Fibroblast of pulmonary artery (primary cell): ENCODE data around the gene TMPRSS13.

ENCODE experiments used
- DNase-seq: peaks from one replicate; pipeline ENCODE4 v3.0.0-alpha.2; 2010; ENCODE audit warnings: low read depth
- H3K4me3 ChIP-seq: replicated peaks from 2 replicates; pipeline ENCODE4 v1.5.1; 2011; ENCODE audit warnings: low read depth, mild to moderate bottlenecking, control low read depth, low read length, moderate library complexity
- TF ChIP-seq, protein P1 (sequence below): IDR thresholded peaks from 2 replicates; pipeline ENCODE4 v1.5.1; 2011; ENCODE audit warnings: mild to moderate bottlenecking, control low read depth, low read length, inconsistent platforms; ENCODE audit errors: missing control alignments

Gene TMPRSS13

DNA sequence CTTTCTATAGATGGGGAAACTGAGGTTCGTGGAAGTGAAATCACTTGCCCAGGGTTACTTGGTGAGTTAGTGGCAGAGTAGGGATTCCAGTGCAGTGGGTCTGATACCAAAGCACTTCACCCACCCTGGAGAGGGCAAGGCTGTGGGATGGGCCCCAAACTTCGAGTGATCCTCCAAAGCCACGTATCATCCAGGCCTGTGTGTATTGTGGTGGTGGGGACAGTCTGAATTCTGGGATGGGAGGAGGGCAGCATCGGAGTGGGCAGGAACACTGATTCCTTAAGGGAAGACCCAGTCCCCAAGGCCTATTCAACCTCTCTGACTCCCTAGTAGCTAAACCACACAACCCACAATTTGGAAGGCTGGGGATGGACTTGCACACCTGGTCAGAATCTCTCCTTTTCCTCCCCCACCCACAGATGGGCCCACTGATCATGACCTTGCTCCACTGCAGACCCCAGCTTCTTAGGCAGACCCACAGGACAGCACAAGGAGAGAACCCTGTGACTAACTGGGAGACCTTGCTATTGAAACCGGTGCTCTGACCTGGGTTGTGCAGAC is 11.5 kb downstream of the TMPRSS13 start:
- TF ChIP-seq, protein P1, sequence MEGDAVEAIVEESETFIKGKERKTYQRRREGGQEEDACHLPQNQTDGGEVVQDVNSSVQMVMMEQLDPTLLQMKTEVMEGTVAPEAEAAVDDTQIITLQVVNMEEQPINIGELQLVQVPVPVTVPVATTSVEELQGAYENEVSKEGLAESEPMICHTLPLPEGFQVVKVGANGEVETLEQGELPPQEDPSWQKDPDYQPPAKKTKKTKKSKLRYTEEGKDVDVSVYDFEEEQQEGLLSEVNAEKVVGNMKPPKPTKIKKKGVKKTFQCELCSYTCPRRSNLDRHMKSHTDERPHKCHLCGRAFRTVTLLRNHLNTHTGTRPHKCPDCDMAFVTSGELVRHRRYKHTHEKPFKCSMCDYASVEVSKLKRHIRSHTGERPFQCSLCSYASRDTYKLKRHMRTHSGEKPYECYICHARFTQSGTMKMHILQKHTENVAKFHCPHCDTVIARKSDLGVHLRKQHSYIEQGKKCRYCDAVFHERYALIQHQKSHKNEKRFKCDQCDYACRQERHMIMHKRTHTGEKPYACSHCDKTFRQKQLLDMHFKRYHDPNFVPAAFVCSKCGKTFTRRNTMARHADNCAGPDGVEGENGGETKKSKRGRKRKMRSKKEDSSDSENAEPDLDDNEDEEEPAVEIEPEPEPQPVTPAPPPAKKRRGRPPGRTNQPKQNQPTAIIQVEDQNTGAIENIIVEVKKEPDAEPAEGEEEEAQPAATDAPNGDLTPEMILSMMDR: no peak
- DNase-seq: no peak
- H3K4me3 ChIP-seq: no peak overlapping the region

DNA sequence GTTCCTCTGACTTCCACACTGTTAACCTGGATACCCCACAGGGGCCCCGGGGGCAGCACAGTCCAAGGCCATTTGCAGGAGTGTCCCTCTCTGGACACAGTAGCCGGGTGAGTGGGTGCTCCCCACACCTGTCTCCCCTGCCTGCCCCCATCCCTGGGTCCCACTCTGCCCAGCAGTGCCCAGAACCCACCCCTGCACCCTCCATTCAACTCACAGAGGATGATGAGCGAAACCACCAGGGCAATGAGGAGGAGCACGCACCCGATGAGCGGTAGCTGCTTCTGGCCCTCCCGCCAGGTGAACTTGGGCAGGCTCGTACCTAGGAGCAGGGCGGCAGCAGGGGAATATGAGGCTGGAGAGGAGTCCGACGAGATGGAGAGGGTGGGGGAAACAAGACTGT is 12.2 kb downstream of the TMPRSS13 start:
- DNase-seq: no peak
- H3K4me3 ChIP-seq: no peak overlapping the region
- TF ChIP-seq, protein P1: no peak

DNA sequence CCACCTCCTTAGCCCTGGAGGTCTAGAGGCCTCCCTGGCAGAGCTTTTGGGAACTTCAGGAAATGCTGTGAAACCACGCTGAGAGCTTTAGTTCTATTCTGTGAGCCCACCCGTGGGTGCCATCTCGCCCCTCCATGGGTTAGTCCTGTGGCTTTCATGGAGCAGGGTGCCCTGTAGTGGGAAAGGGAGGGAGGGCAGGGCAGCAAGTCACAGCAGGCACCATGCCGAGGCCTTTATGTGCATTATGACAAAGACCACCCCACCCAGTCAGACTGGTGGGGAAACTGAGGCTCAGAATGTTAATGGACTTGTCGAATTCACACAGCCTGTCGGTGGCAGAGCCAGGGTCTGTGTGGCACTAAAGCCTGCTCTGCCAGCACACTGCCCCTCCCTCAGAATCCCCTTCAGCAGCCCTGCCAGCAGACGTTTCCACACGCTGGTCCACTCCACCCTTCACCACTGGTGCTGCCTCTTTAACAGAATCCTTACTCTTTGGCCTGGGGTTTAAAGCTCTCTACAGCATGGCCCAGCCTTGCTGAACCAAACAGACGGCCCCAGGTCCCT is 13.4 kb downstream of the TMPRSS13 start:
- H3K4me3 ChIP-seq: no peak overlapping the region
- TF ChIP-seq, protein P1: no peak
- no peak for DNase-seq

DNA sequence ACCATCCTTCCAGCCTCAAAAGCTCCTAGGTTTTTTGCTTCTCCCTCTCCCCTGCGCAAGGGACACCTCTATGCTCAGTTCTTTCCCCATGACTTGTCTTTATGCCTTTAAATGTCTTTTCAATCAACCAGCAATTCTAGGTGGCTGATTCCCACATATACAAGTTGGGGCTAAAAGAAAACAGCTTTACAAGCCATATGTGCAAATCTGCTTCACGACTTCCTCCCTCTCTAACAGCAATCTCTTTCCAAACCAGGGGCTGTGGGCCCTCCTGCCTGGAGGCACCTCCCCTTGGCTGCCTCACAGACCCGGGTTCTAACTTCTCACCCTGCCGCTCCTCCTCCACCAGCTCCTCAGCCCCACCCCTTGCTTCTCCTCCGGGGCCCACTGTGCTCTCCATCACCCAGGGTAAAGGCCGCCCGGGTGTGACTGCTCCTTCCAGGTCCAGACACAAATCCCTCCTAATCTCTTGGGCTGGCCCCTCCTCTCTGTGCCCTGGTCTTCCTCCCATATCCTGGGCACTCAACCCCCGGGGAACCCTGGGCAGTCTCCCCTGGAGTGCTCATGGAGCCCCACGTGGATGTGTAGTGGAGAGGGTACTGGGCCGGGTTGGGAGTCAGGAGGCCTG is 14.1 kb downstream of the TMPRSS13 start:
- TF ChIP-seq, protein P1: no peak
- H3K4me3 ChIP-seq: no peak overlapping the region
- no peak for DNase-seq

DNA sequence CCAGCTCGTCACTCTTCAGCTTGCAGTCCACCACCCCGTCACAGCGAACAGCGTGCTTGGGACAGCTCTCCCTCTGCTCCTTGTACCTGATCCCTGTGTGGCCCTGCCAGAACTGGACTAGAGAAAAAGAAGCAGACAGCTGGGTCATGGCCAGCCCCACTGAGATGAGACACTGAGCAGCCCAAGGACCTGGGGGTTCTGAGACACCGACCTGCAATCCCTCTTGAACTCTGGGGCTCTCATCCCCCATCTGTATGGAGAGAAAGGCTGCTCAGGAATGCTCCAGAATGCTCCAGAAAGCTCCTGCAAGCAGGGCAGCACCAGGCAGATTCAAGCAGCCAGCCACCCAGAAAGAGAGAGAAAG is 14.8 kb downstream of the TMPRSS13 start:
- no peak for DNase-seq
- TF ChIP-seq, protein P1: no peak
- no peak overlapping the region for H3K4me3 ChIP-seq

DNA sequence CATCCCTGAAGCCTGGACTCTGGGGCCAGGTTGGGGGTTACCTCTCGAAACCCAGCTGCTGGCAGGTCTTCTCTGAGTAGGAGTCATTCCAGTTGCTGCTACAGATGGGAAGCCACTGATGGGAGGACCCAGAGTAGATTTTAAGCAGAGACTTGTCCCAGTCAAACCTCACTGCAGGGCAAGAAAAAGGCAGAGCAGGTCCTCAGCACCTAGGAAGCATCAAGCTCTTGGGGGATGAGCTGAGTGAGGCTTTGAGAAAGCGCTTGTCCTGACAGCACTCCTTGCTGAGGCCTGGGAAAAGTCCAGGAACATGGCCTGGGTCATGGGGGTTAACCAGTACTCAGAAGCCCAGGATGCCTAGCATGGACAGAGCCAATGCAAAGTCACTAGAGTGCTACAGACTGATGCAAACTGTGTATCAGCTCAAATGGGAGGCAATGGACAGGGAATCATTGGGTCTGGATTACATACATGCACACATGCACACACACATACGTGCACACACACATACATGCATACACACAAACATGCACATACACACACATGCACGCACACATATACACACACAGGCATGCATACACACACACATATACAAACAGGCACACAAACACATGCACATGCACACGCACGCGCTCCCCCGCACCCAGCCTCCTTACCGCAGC is 15.3 kb downstream of the TMPRSS13 start:
- DNase-seq: no peak
- no peak overlapping the region for H3K4me3 ChIP-seq
- TF ChIP-seq, protein P1: no peak

DNA sequence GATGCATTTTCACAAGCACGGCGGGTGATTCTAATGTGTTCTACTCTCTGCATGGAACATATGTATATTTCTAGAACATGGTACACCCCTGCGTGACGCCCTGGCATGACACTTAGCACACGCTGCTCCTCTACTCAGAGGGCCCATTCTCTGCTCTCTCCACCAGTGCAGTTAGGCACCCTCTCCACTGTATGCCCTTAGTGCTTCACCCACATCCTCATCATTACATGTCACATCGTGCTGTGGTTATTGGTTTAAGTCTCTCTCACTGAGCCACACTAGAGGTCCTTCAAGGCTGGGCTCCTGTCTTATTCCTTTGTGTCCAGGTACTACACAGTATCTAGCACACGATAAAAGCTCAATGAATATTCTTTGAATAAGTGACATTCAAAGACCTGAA is 16.7 kb downstream of the TMPRSS13 start:
- DNase-seq: no peak
- H3K4me3 ChIP-seq: no peak overlapping the region
- TF ChIP-seq, protein P1: no peak
